Anterior cingulate cortex (tissue), 58 donors: ENCODE data around the gene COL27A1.
"Not testable (repeated sequence)": the region's sequence is repeated elsewhere in the genome, so short reads cannot be mapped to it uniquely, and the experiment has no call there.

Experiments
- DNase-seq, 58 donors: peaks; one replicate each; lab custom pipeline; 2025; lab: John Stamatoyannopoulos, UW

COL27A1 gene

GRCh38 chr9:114311571-114312512 is 156.5 kb downstream of the COL27A1 start:
- DNase-seq, result no peak

DNA sequence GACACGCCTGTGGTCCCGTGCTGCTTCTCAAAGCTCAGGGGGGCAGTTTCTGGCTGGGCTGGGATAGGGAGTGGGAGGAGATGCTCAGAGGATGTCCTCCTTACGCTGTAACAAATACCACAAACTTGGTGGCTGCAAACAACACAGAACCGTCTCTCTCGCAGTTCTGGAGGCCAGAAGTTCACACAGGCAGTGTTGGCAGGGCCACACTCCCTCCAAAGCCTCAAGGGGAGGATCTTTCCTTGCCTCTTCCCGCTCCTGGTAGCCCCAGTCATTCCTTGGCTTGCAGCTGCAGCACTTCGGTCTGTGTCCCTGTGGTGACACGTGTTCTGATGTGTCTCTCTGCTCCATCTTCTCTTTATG is 157.2 kb downstream of the COL27A1 start:
- no peak for DNase-seq

- DNase-seq, result no peak
Measured at GRCh38 chr9:114313186-114313585, 157.8 kb downstream of the COL27A1 start.

DNA sequence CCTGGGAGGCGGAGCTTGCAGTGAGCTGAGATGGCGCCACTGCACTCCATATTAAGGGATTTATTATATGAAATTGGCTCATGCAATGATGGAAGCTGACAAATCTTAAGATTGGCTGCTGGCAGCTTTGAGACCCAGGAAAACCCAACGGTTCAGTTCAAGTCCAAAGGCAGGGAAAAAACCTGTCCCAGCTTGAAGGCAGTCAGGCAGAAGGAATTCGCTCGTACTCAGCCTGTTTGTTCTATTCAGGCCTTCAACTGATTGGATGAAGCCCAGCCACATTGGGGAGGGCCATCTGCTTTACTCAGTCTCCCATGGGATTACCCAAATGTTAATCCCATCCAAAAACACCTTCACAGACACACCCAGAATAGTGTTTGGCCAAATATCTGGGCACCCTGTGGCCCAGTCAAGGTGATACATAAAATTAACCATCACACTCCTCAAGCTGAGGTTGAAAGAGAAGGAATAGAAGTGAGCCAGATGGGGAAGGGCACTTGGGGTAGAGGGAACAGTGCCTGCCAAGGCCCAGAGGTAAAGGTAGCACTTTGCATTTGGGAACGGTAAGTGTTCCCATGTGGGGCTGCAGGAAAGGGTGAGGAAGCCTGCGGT is 159.0 kb downstream of the COL27A1 start:
- DNase-seq, result no peak

DNA sequence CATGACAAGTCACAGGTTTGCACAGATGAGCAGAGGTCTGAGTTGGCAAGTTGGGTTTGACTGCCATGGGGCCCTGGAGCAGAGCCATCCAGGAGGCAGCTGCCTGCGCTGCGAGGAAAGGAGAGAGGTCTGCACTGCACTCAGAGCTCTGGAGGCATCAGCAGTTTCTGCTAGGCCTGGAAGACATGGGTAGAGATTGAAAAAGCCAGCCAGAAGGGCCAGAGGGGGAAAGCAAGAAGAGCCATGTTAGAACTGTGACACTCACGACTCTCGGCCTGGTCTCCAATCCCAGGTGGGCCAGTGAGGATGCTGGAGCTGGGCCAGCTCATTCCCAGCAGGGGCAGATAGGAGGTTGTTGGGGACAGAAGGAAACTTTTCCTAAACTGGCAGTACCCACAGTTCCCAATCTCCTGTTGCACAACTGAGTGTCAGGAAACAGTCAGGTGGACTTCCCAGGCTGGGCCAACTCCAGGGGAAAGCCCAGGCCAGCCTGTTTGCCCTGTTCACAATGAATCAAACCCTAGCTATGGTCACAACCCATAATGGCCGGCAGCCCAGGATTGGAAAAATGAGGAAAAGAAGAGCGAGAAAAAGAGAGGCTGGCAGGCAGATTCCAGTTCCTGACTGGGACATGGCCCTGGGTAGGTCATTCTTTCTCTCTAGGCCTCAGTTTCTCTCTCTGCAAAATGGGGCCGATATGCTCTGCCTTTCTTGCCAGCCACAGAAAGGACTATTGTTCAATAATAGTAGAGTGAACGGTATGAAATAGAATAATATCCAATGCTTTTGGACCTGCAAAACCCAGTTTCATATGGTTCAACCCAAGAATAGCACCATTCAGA is 159.8 kb downstream of the COL27A1 start:
- peak in 2 of 58 donors; percentile 18 to 35 for DNase-seq

GRCh38 chr9:114315723-114316363 is 160.5 kb downstream of the COL27A1 start:
- no peak for DNase-seq

- DNase-seq, result no peak
Measured at GRCh38 chr9:114316605-114317230, 161.4 kb downstream of the COL27A1 start.

DNA sequence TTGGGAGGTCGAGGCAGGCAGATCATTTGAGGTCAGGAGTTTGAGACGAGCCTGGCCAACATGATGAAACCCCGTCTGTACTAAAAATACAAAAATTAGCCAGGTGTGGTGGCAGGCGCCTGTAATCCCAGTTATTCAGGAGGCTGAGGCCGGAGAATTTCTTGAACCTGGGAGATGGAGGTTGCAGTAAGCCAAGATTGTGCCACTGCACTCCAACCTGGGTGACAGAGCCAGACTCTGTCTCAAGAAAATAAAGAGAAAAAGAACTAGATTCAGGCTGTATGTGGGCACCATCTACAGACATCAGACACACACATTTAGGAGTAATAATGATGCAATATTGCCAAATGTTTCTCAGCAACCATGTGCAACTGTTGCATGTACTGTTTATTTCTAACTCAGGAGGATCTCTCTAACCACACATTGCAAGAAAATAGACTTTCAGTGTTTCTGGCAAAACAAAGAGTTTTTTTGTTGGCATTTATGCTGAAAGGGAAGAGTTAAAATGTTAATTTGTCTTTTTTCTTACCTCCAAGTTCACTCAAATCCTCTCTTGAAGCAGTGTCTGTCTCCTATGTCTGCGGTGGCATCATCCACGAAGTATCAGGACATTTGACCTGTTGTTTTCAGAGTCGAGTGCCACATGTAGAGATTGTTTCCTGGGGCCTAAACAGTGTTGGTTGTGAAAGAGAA is 162.5 kb downstream of the COL27A1 start:
- no peak for DNase-seq

GRCh38 chr9:114318416-114318815 is 163.1 kb downstream of the COL27A1 start:
- no peak for DNase-seq

DNA sequence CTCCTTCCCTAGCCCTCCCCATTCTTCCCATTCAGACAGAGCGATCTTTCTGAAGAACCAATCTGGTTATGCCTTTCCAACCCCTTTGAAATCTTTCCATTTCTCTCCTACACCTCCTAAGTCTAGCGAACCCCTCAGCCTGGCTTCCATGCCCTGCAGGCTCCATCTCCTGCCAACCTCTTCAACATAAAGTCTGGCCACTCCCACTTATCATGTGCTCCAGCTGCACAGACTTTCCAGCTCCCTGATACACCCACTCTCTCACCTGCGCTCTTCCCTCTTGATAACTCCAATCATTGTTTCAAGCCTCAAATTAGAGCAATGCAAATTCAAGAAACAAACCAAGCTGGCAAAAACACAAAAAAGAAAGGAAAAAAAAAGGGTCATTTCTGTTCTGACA is 163.8 kb downstream of the COL27A1 start:
- DNase-seq, result no peak

DNA sequence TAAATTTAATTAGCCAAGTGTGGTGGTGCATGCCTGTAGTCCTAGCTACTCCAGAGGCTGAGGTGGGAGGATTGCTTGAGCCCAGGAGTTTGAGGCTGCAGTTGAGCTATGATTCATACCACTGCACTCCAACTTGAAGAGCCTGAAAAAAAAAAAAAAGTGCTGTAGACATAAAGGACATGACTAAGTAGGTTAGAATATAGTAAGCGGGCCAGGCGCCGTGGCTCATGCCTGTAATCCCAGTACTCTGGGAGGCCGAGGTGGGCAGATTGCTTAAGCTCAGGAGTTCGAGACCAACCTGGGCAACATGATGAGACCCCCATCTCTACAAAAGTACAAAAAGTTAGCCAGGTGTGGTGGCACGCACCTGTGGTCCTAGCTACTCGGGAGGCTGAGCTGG is 165.4 kb downstream of the COL27A1 start:
- DNase-seq, result not testable (repeated sequence)

DNA sequence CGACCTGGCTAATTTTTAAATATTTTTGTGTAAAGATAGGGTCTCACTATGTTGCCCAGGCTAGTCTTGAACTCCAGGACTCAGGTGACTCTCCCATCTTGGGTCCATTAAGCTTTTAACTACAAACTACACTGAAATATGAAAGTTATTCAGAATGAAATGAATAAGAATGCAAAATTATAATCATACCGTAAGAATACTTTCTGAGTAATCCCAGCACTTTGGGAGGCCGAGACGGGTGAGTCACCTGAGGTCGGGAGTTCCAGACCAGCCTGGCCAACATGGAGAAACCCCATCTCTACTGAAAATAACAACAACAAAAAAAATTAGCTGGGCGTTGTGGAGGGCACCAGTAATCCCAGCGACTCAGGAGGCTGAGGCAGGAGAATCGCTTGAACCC is 166.4 kb downstream of the COL27A1 start:
- DNase-seq, result no peak

DNA sequence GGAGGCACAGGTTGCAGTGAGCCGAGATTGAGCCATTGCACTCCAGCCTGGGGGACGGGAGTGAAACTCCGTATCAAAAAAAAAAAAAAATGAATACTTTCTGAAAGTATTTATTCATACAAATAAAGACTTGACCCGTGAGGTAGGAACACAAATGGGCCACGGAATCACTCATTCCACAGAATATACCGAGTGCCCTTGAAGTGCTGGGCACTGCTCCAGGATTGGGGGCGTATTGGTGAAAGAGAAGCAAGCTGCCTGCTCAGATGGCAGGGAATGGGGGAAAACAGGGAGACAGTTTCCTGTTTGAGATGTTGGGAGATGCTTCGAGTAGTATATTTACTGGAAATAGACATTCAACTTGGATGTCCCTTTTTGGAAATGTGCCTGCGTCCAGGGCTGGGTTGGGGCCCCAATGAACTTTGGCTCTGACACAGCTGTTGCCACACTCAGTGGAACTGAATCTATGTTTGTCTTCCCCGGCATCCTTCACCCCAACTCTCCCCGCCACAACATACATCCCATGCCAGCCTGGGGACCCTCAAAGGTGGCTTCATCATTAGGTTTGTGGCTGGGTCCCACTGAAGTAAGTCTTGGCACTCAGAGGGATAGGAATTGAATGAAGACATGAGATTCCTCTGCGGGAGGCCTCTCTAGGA is 167.0 kb downstream of the COL27A1 start:
- DNase-seq, result peak in 5 of 58 donors; percentile 5 to 37 (median 15)

- not testable (repeated sequence) for DNase-seq
Measured at GRCh38 chr9:114322831-114323531, 167.6 kb downstream of the COL27A1 start, which contains the start of gene ORM1. TSS of gene ORM1 (plus strand) at chr9:114323098. CDS start at chr9:114323134, 36 bp downstream.

DNA sequence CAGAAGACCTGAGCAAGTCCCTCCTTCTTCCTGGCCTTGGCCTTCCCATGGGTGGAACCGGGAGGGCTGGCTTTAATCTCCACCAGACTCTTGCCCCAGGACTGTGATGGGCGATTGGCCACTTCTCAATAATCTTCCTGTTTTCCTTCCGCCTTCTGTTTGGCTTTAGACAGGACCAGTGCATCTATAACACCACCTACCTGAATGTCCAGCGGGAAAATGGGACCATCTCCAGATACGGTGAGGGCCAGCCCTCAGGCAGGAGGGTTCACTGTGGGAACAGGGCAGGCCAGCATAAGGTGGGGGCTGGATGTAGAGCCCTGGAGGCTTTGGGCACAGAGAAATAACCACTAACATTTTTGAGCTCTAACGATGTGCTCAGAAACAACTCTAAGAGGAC is 168.5 kb downstream of the COL27A1 start:
- DNase-seq, result not testable (repeated sequence)

DNA sequence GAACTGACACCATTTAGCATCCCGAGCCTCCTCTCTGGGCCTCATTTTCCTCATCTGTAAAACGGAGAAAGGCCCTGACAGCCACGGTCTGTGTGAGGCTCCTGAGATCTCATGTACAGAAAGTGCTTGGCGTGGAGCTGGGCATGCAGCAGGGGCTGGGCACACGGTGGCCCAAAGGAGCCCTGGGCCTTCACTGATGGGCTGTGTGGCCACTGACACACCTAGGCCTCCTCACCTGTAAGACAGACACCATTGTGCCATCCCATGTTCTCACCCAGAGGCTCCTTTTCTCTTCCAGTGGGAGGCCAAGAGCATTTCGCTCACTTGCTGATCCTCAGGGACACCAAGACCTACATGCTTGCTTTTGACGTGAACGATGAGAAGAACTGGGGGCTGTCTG is 169.2 kb downstream of the COL27A1 start:
- peak in 1 of 58 donors; percentile 46 for DNase-seq

- DNase-seq, result not testable (repeated sequence)
Measured at GRCh38 chr9:114324965-114325364, 169.6 kb downstream of the COL27A1 start.

DNA sequence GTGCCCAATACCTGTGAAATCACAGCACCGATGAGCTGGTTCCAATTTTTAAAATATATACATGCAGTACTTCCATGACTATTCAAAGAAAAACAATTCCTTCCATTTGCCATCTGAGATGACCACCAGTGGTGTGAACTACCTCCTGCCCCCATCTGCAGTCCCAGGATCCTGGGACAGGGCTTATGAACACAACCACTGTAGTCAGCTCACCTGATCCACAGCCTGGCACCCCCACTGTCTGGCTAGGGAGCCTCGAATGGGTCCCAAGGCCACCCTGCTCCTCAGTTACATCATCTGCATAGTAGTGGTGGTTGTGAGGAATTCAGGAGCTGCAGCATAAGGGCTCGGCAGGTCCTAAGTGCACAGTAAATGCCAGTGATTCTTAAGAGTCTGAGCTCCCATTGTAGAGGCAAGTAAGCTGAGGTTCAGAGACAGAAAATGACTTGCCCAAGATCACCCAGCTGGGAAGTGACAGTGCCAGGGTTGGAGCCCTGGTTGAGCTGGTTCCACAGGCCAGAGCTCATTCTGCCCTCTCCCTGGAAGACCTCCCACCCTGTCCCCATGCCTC is 170.4 kb downstream of the COL27A1 start:
- DNase-seq, result not testable (repeated sequence)
